NCI-H69 (cell line): ENCODE results near the gene MEAF6.

ENCODE experiments used
- DNase-seq: peaks from one replicate; lab custom pipeline; 2025; lab: John Stamatoyannopoulos, UW

Gene MEAF6

DNA sequence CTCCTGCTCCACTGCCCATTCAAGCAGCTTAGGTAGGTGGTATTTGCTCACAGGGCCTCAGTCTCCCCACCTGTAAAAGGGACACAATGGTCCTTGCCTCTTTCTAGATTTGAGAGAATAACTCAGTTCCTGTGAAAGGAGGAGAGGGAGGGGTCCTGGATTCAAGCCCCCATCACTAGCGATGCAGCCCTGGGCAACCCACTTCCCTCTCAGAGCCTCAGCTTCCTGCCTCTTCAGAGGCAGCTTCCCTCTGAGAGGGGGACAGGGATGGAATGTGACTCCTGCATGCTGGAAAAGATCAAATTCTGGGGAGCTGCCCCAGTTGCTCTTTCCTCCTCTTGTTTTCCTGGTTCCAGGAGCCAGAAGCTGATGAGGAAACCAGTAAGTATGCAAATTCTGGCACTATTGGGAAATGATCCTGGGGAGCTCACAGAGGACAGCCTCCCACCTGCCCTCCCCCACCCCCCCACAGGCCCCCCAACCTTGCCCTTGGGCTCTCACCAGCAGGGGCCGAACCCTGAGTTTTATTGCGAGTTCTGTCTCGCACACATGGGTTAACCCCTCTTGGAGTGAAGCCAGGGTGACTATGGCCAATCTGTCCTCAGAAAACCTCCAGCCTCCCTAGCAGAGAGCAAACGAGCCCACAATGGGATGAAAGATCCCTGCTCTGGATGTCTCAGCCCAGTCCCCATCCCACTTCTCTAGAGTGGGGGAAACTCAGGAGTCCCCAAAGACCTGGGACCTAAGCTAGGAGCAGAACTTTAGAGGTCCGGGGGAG, 28.5 kb downstream of the MEAF6 start:
- DNase-seq = peak; percentile 61

DNA sequence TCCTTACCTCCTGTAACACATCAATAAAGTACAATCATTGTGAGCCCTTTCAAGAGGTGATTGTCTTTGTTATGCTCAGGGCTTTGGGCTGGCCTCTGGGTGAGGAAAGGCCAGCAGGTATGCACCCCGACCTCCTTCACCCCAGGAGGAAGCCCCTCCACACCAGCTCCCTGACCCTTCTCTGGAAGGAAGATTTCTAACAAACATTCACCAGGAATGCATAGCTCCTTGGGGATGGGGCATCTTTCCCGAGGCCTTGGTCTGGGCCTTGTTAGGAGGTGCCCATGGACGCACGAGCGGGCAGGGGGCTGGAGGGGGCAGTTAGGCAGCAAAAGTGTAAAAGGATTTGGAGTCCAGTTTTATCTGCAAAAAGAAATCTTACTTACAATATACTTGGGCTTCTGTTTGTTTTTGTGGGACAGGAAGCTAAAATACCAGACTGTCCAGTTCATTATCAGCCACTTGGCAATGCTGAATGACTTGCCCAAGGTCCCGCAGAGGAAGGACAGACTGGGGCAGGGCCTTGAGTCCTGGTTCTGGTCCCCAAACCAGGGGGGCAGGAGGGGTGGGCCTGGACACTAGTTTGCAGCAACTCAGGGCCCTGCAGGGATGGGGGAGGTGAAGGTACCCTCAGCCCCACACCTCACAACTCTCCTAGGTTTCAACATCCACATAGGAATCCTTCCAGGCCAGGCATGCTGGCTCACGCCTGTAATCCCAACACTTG, 30.1 kb downstream of the MEAF6 start:
- no peak for DNase-seq

DNA sequence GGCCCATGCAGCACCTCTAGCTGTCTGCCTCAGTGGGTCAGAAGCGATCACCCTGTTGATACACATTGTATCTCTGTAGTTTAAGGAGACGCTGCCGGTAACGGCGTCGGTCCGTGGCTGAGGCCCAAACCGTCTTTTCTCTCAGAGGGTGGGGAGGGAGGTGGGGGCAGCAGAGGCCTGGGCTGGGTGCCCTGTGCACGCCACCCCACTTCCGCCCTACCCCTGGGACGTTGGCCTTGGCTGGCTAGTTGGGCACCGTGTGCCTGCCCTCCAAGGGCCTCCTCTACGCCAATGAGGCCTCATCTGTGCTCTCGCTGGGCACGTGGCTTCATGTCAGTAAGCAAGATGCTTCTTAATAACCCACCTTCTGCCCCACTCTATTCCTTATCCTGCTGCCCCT, 30.8 kb downstream of the MEAF6 start:
- DNase-seq = no peak

DNA sequence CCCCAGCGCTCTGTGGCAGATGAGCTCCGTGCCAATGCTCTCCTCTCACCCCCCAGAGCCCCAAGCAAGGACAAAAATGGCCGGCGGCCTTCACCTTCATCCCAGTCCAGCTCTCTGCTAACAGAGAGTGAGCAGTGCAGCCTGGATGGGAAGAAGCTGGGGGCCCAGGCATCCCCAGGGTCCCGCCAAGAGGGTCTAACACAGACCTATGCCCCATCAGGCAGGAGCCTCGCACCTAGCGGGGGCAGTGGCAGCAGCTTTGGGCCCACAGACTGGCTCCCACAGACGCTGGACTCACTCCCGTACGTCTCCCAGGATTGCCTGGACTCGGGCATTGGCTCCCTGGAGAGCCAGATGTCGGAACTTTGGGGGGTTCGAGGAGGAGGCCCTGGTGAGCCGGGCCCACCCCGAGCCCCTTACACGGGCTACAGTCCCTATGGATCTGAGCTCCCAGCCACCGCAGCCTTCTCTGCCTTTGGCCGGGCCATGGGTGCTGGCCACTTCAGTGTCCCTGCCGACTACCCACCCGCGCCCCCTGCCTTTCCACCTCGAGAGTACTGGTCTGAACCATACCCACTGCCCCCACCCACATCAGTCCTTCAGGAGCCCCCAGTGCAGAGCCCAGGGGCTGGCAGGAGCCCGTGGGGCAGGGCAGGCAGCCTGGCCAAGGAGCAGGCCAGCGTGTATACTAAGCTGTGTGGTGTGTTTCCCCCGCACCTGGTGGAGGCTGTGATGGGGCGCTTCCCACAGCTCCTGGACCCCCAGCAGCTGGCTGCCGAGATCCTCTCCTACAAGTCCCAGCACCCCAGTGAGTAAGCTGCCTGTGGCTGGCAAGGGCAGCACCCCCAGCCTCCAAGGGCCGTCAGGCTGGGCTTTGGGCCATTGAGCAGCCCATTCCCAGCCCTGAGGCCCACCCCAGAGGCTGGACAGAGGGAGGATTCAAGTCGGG, 31.5 kb downstream of the MEAF6 start:
- no peak for DNase-seq

DNA sequence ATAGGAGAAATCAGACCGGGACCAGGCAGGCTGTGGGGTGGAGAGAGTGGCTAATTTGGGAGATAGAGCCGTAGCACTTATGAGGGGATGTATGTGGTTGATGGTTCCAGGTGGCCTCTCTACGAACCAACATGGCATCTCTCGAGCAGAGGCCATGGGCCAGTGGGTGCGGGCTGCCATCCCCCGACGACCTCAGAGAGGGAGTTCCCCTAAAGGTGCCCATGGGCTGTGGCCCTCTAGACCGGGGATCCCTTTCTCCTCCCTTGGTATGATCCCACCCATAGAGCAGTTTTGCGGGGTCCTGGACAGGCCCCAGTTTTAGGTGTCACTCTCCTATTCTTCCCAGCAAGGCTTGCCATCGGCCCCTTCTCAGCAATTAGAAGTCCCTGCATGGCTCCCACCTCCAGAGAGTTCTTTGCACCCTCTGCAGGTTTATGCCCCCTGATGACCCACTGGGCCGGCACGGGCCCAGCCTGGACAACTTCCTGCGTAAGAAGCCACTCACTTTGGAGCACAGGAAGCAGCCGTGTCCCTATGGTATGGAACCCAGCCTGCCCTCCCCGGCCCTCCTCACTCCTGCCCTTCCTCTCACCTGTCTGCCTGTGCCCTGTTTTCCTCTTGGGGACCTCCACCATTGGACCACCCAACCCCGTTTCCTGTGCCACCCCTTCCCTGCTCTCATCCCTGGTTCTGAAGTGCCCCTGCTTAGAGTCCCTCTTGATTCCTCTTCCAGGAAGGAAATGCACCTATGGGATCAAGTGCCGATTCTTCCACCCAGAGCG, 32.4 kb downstream of the MEAF6 start:
- DNase-seq = no peak

DNA sequence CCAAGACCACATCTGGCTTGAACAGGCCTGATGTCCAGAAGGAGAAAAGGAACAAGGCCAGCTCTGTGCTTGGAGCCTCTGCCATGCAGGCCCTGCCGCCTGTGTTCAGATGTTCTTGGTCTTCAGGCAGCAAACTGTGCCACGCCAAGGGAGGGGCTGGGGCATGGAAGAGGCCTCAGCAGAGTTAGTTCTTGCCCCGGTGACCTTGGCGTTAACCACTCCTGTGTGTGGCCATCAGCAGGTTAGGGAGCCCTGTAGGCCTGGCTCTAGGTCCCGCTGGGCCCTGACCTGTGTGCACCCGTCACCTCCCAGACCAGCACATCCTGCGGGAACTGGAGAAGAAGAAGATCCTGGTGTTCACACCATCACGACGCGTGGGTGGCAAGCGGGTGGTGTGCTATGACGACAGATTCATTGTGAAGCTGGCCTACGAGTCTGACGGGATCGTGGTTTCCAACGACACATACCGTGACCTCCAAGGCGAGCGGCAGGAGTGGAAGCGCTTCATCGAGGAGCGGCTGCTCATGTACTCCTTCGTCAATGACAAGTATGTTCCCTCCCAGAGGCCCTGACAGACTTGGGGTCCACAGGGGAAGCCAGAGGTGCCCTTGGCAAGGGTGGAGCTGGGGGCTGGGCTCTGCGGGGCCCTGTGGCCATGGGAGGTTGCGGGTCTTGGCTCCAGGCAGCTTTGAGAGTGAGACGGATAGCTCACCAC, 33.1 kb downstream of the MEAF6 start:
- no peak for DNase-seq

DNA sequence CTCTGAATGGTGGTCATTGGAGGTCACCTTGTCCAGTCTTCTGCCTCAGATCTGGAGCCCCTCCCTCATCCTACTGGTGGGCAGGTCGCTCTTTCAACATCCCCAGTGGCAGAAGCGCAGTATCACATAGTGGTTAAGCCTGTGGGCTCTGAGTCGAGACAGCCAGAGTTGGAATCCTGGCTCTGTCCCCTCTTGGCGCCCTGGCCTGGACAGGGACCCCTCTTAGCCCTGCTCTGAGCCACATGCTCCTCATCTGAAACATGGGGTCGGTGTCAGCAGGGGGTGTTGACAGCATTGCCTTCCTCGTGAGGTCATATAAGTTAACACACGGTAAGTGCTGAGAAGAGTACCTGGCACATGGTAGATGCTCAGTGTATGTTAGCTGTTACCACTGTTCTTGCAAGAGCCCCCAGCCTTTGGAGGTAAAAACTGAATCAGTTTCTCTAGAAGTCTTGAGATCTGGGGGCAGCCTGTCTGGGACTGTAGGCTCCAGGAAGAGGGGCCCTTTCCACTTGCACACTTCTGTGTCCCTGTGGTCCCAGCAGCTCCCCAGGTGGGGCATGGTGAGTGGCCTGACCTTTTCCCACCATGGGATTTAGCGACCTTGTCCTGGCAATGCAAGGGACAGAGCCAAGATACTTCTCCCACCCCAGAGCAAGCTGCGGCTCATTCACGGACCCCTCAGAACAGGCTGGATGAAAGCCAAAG, 33.8 kb downstream of the MEAF6 start:
- DNase-seq = no peak

DNA sequence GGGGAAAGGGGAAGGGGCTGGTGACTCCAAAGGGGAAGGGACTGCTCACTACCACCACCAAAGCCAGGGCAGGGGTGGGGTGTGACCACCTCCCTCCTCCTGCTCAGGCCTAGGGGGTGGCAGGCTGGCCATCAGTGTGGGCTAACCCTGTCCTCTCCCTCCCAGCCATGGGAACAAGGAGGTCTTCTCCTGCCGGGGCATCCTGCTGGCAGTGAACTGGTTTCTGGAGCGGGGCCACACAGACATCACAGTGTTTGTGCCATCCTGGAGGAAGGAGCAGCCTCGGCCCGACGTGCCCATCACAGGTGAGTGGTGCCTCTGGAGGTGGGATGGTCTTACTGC, 34.5 kb downstream of the MEAF6 start:
- DNase-seq = no peak

DNA sequence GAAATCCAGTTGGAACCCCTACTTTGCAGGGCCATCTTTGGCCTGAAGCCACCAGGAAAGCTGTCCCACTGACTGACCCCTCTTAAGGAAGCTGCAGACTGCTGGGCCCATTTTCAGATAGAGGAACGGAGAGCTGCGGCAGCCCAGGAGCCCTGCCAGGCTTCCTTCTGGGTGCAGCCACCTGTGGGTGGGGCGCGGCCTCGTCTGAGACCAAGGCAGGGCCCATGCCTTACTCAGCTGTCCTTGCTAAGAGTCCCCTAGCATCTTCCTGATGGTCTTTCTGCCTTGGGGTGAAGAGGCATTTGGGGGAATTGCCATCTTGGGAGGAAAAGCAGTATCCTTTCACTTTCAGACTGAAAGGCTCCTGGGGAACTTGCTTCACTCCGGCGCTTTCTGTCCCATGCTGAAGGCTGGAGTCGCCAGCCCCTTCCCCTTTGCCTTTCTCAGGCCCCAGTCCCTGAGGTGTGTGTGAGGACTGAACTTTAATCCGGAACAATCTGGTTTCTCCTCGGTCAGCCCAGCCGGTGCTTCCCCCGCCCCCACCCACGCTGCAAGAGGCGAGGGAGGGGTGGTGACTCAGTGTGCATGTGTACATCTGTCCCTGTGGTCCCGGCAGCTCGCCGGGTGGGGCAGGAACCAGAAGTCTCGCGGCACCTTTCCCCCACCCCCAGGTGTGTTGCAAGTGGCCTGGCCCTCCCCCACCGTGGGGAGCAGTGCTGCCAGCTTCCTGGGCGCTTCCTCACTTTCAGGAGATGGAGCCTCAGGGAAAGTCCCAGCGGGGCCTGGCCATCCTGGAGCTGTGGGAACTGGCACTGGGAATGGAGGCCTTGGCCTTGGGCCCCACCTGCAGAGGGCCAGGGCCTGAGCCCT, 35.1 kb downstream of the MEAF6 start:
- DNase-seq = peak; percentile 48

DNA sequence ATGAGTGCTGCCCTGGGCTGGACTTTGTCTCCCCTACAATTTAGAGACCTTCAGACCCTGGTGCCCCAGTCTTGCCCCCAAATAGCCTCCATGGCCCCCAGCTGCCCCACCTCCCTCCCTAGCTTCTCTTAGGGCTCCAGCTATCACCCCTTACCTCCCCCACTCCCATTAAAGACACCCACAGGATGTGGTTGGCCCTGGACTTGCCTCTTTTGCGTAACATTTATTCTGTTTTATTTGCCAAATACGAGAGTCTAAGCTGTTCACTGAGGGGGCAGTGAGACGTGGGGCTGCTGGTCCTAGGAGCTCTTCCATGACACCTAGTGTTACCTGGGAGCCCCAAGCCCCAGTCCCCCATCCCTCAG, 35.7 kb downstream of the MEAF6 start:
- DNase-seq = no peak

DNA sequence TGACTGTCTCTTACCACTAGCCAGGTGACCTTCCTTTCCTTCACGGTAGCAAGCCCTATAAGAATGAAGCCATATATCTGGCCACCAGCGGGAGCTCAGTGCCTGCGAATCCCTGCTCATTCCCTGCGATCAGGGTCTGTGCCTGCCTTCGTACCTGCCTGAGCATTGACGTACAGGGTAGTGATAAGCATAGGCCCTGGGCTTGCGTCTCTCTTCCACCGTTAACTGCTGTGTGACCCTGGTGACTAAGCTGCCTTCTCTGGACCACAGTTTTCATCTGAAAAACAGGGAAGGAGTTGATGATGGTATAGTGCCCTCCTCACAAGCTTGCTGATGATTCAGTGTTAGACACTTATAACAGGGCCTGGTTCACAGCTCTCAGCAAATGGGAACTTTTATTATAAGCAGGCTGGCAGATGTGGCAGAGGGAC, 36.1 kb downstream of the MEAF6 start:
- no peak for DNase-seq

DNA sequence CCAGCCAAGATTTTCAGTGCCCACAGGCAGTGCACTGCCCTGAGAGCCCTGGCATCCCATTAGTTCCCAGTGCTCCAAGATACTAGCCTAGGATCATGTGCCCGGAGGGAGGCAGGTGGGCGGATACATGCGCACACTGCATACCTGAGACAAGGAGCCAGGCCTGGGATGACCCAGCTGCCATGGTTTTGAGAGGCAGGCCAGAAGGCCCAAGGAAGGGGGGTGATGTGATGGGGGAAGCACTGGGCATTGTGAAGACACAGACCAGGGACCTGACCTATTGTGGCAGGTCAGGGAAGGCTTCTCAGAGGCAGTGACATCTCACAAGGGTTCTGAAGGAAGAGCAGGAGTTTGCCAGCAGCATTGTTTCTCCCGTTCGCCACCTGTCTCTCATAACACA, 36.6 kb downstream of the MEAF6 start:
- DNase-seq = no peak

DNA sequence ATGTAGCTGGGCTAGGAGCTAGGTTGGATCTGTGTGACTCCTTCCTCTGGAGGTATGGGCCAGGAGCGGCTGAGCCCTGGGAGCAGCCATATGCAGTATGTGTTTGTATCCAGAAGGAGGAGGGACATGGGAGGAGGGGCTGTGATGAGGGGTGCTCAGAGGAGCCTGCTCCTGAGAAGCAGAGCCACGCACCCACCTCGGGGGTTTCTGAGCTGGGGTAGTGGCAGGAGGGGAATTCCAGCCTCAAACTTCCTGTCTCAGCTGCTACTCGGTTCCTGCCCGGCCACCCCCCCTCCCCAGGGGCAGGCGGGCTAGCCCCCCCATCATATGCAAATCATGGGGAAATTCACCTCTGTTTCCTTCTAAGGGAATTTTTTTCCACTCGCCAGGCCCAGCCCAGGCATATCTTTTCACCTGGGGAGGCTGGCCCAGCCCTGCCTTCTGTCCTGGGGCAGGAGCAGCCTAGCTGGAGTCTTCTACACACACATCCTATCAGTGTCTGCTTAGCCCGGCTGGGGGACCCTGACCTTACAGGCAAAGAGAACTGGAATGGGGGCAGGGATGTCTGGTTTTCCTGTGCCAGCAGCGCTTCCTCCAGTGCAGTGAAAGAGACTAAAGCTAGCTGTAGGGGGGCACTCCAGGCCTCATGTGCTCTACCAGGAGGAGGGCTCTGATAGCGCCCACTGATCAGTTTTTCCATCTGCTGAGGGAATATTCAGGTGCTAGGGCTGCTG, 37.2 kb downstream of the MEAF6 start:
- DNase-seq = peak; percentile 47

DNA sequence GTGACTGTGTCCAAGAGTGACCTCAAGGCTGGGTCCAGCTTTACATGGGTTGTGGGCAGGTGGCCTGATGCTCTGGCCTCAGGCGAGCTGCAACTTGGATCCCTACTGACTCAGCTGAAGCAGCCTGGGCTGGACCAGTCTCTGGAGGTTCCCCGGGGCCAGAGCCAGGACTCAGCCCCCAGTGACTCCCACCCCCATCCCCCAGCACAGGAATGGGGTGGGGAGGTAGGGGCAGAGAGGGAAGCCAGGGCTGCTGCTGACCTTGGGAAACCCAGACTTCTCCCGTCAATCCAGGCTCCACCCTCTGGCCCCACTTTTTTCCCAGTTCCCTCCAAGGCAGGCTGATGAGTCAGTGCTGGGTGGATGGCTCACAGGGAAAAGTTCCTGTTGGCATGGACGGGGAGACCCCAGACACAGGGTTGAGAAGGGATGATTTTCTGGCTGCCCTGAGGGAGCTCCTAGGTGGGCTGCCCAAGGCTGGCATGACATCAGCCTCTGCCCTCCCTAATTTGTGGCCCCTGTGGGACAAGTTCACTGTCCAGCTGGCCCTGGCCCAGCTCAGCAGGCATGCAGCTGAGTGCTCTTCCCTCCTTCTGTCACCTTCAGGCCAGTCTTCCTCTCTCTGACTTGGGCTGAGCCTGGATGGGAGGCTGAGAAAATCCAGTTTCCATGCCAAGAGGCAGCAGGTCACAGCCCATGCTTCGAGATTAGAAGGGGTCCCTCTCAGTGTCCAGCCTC, 37.9 kb downstream of the MEAF6 start:
- peak; percentile 36 for DNase-seq

DNA sequence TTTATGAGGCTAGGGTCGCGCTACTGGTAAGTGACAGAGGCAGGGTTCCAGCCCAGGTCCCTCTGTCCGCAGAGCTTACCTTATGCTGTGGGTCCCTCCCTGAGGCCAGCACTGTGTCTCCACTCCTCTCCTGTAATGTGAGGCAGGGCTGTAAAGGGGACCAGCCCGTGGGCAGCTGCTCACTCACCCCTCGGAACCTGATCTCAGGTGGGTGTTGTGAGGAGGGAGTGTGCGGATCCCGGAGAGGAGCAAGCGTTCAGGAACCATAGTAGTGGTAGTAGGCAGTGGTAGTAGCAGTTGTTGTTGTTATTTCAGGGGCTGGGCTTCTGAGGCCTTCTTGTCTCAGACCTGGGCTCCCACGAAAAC, 38.5 kb downstream of the MEAF6 start:
- no peak for DNase-seq

DNA sequence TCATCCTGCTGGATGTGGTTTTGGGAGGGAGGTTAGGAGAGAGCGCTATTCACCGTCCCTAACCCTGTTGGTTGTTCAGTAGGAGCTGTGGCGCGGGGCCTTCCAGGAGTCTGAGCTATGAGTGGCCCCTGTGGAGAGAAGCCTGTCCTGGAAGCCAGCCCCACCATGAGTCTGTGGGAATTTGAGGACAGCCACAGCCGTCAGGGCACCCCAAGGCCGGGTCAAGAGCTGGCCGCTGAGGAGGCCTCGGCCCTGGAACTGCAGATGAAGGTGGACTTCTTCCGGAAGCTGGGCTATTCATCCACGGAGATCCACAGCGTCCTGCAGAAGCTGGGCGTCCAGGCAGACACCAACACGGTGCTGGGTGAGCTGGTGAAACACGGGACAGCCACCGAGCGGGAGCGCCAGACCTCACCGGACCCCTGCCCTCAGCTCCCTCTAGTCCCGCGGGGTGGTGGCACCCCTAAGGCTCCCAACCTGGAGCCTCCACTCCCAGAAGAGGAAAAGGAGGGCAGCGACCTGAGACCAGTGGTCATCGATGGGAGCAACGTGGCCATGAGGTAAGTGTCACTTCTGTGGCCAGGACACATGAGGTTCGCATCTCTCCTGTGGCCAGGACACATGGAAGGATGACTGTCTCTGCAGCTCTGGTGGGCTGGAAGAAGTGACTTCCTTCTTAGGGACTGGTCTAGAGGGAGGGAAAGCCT, 39.0 kb downstream of the MEAF6 start:
- DNase-seq = no peak

DNA sequence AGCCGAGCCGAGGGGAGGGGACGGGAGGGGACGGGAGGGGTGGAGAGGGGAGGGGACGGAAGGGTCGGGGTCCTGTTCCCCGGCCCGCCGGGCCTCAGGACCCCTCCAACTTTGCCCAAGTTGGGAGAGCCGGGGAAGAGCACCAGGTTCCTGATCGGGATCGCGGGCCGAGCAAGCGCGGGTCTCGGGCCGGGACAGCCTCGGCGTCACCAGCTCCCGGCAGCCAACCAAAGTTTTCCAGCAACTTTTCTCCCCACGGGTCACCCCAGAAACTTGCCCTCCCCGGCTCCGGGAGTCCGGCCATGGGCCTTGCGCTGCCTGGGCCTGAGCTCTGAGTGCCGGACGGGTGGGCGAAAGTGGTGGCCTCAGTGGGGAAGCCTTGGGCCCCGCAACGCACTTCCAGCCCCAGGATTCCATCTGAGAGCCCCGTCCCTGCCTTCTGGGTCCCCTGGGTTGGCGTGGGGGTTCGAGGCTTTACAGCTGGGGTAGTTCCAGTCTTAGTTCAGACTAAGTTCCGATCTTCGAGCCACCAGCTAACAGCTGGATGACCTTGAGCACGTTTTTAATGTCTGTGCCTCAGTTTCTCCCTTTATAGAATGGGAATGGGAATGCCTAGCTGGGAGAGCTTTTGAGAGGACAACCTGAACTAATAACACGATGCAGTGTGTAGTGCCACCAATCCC, 39.7 kb downstream of the MEAF6 start:
- peak; percentile 33 for DNase-seq
